HCT116 (cell line): Measurements from ENCODE around the gene GCNT2. TPM values are rescaled to one million over a fixed set of nuclear protein-coding genes. Genes with fewer than 3 reads are reported as not detected.
A peak's percentile ranks its signal among the peaks of the same experiment; 100 is the strongest.

Source experiments
- ATAC-seq: fragments of 200-7000 bp; cut with Tn5 transposase; 2 replicates; pipeline ENCODE4 v1.9.1; 2020; ENCODE audit warnings: mild to moderate bottlenecking, moderate library complexity
- BruUV-seq: library from RNA; stranded (reverse); fragments of 400-500 nt; replicated peaks from 2 replicates; lab custom pipeline; 2021; lab: Mats Ljungman, UMichigan
- CTCF ChIA-PET: fragments of 300-600 bp; sonication (Branson Sonifier 250); formaldehyde crosslinking; loops from one replicate; lab custom pipeline; 2021; ENCODE audit warnings: antibody characterized with exemption; lab: Charles Lee
- POLR2A ChIA-PET: fragments of 300-600, 350-600 bp; sonication (Branson Sonifier 250); formaldehyde crosslinking; loops from one replicate; lab custom pipeline; 2021; ENCODE audit warnings: antibody characterized with exemption; lab: Charles Lee
- RAD21 ChIA-PET, 2 experiments: fragments of 300-600 bp; sonication (Branson Sonifier 250); formaldehyde crosslinking; loops; one replicate each; lab custom pipeline; 2023; ENCODE audit warnings: low total read pairs in 2 of 2; ENCODE audit not compliant: uncharacterized antibody in 2 of 2, unreplicated experiment in 2 of 2, low non-redundant PET in 1 of 2; lab: Charles Lee
- DNase-seq: peaks from one replicate; pipeline ENCODE4 v3.0.0-alpha.2; 2010; ENCODE audit warnings: low read depth, low spot score
- H2AFZ ChIP-seq: fragments of 200-600 bp; shearing (Covaris generic), sonication (generic); 2 replicates; pipeline ENCODE4 v1.6.1; 2017; ENCODE audit warnings: low read depth, mixed run types, mixed read lengths, antibody characterized with exemption, low read length; ENCODE audit not compliant: poor library complexity, severe bottlenecking
- H3K27ac ChIP-seq: 2 replicates; pipeline ENCODE4 v1.5.1; 2012; ENCODE audit warnings: low read depth, low read length
- H3K27me3 ChIP-seq: fragments of 200-600 bp; sonication (generic); 2 replicates; pipeline ENCODE4 v1.6.1; 2016; ENCODE audit warnings: mixed run types, low read length, mixed read lengths; ENCODE audit not compliant: insufficient read depth
- H3K36me3 ChIP-seq, 2 experiments: fragments of 200-500 bp in 1 of 2; fragments of 200-600 bp in 1 of 2; sonication (Bioruptor generic) in 1 of 2; sonication (generic) in 1 of 2; 2 replicates each; pipeline versions ENCODE4 v1.5.1 to v1.6.1; 2014 to 2016; ENCODE audit warnings: low read length in 2 of 2, inconsistent platforms in 1 of 2, mixed read lengths in 1 of 2, mixed run types in 1 of 2; ENCODE audit not compliant: insufficient read depth in 2 of 2, control insufficient read depth in 1 of 2
- H3K4me1 ChIP-seq, 2 experiments: fragments of 200-600 bp in 1 of 2; sonication (generic) in 1 of 2; 2 replicates each; pipeline versions ENCODE4 v1.5.1 to v1.6.1; 2012 to 2017; ENCODE audit warnings: low read length in 2 of 2, inconsistent platforms in 1 of 2, mild to moderate bottlenecking in 1 of 2, mixed read lengths in 1 of 2, mixed run types in 1 of 2, moderate library complexity in 1 of 2; ENCODE audit not compliant: insufficient read depth in 2 of 2, control insufficient read depth in 1 of 2
- H3K4me2 ChIP-seq: fragments of 200-600 bp; sonication (generic); 2 replicates; pipeline ENCODE4 v1.6.1; 2017; ENCODE audit warnings: mixed run types, low read length, mixed read lengths
- H3K4me3 ChIP-seq, 2 experiments: fragments of 200-600 bp in 1 of 2; sonication (generic) in 1 of 2; replicated peaks in 1 of 2; 2 replicates each; pipeline ENCODE4 v1.5.1; 2011 to 2016; ENCODE audit warnings: low read length in 2 of 2, control low read depth in 1 of 2, low read depth in 1 of 2, mild to moderate bottlenecking in 1 of 2, mixed read lengths in 1 of 2, mixed run types in 1 of 2
- H3K79me2 ChIP-seq: fragments of 200-600 bp; sonication (generic); 2 replicates; pipeline ENCODE4 v1.6.1; 2017; ENCODE audit warnings: mild to moderate bottlenecking, mixed run types, low read length, moderate library complexity, mixed read lengths; ENCODE audit not compliant: insufficient read depth
- H3K9ac ChIP-seq: fragments of 200-600 bp; sonication (generic); 2 replicates; pipeline ENCODE4 v1.6.1; 2016; ENCODE audit warnings: low read length, mixed read lengths
- H3K9me2 ChIP-seq: fragments of 200-600 bp; sonication (generic), shearing (Covaris generic); 2 replicates; pipeline ENCODE4 v1.6.1; 2017; ENCODE audit warnings: mixed run types, mild to moderate bottlenecking, moderate library complexity; ENCODE audit not compliant: insufficient read depth
- H3K9me3 ChIP-seq, 2 experiments: fragments of 200-500 bp in 1 of 2; fragments of 200-600 bp in 1 of 2; sonication (Bioruptor generic) in 1 of 2; sonication (generic) in 1 of 2; 2 replicates each; pipeline ENCODE4 v1.6.1; 2014 to 2017; ENCODE audit warnings: low read length in 2 of 2, mixed read lengths in 2 of 2, inconsistent platforms in 1 of 2, low read depth in 1 of 2, mild to moderate bottlenecking in 1 of 2, mixed run types in 1 of 2, moderate library complexity in 1 of 2; ENCODE audit not compliant: control insufficient read depth in 1 of 2, insufficient read depth in 1 of 2
- H4K20me1 ChIP-seq: fragments of 200-600 bp; sonication (generic), shearing (Covaris generic); 2 replicates; pipeline ENCODE4 v1.6.1; 2017; ENCODE audit warnings: mixed run types, mild to moderate bottlenecking, moderate library complexity; ENCODE audit not compliant: insufficient read depth
- CEBPB ChIP-seq: IDR thresholded peaks from 2 replicates; pipeline ENCODE4 v1.6.1; 2012; ENCODE audit warnings: low read depth
- CTCF ChIP-seq, 3 experiments: fragments of 200-600 bp in 1 of 3; sonication (generic) in 1 of 3; IDR thresholded peaks in 2 of 3; conservative IDR thresholded peaks in 1 of 3; 2 replicates each; pipeline ENCODE4 v1.5.1; 2012 to 2017; ENCODE audit warnings: low read depth in 2 of 3, low read length in 2 of 3, antibody characterized with exemption in 1 of 3, borderline replicate concordance in 1 of 3, control low read depth in 1 of 3, mild to moderate bottlenecking in 1 of 3, mixed read lengths in 1 of 3, mixed run types in 1 of 3, moderate library complexity in 1 of 3; ENCODE audit not compliant: insufficient read depth in 1 of 3
- EGR1 ChIP-seq: IDR thresholded peaks from 2 replicates; pipeline ENCODE4 v1.6.1; 2012; ENCODE audit warnings: low read depth
- ELF1 ChIP-seq: IDR thresholded peaks from 2 replicates; pipeline ENCODE4 v1.6.1; 2012; ENCODE audit warnings: low read depth, borderline replicate concordance
- JUND ChIP-seq: IDR thresholded peaks from 2 replicates; pipeline ENCODE4 v1.6.1; 2012
- MAX ChIP-seq: IDR thresholded peaks from 2 replicates; pipeline ENCODE4 v1.6.1; 2012
- POLR2A ChIP-seq: IDR thresholded peaks from 2 replicates; pipeline ENCODE4 v1.7.0; 2011; ENCODE audit warnings: borderline replicate concordance; ENCODE audit not compliant: insufficient read depth, insufficient read length; ENCODE audit errors: extremely low read depth
- POLR2AphosphoS5 ChIP-seq: IDR thresholded peaks from 2 replicates; pipeline ENCODE4 v1.6.1; 2011; ENCODE audit warnings: mild to moderate bottlenecking, low read depth, low read length, moderate library complexity
- RAD21 ChIP-seq: IDR thresholded peaks from 2 replicates; pipeline ENCODE4 v1.6.1; 2012; ENCODE audit warnings: low read depth, mild to moderate bottlenecking
- SIN3A ChIP-seq: IDR thresholded peaks from 2 replicates; pipeline ENCODE4 v1.6.1; 2012; ENCODE audit warnings: low read depth
- SP1 ChIP-seq: IDR thresholded peaks from 2 replicates; pipeline ENCODE4 v1.6.1; 2012; ENCODE audit warnings: low read depth
- TCF7L2 ChIP-seq: IDR thresholded peaks from 2 replicates; pipeline ENCODE4 v1.7.0; 2011; ENCODE audit warnings: borderline replicate concordance, inconsistent platforms; ENCODE audit not compliant: insufficient read depth, insufficient read length; ENCODE audit errors: extremely low read depth
- ZFX ChIP-seq: fragments of 450-650 bp; IDR thresholded peaks from 2 replicates; pipeline ENCODE4 v1.6.1; 2017
- ZNF274 ChIP-seq: fragments of 200-500 bp; sonication (Bioruptor generic); IDR thresholded peaks from 2 replicates; pipeline ENCODE4 v1.6.1; 2014; ENCODE audit warnings: mild to moderate bottlenecking, low read depth, low read length, inconsistent platforms
- intact Hi-C: fragments of 100-400 bp; cut with micrococcal nuclease; formaldehyde crosslinking; loops from 2 replicates; pipeline ENCODE4 v1.10.0; 2022
- total RNA-seq: library from RNA; stranded (reverse); gene quantifications from one replicate; pipeline ENCODE4 v1.2.1, GENCODE V29; 2021; ENCODE audit not compliant: unreplicated experiment
- TF ChIP-seq, protein P1 (sequence below): IDR thresholded peaks from 2 replicates; pipeline ENCODE4 v1.6.1; 2012; ENCODE audit warnings: low read depth
- TF ChIP-seq, protein P2 (sequence below): IDR thresholded peaks from 2 replicates; pipeline ENCODE4 v1.6.1; 2011; ENCODE audit warnings: mild to moderate bottlenecking, low read length, moderate library complexity; ENCODE audit not compliant: insufficient replicate concordance; ENCODE audit errors: extremely low read depth

Gene GCNT2
- total RNA-seq, 1 experiment from 2014 or later = 0.74 TPM

GRCh38 chr6:10516953-10517352 is 4.2 kb upstream of the GCNT2 start (continued):
- TF ChIP-seq POLR2AphosphoS5 (no peak), ELF1 (no peak), SIN3A (no peak), ZFX (no peak), EGR1 (no peak), CEBPB (no peak), RAD21 (no peak), POLR2A (no peak)

GRCh38 chr6:10518557-10519407 is 2.4 kb upstream of the GCNT2 start:
- H2AFZ ChIP-seq = peak overlapping the region; percentile 91

More at GRCh38 chr6:10518557-10519407, 2.4 kb upstream of the GCNT2 start:
- Histone ChIP-seq H3K27me3 (no peaks in the 10 kb centered on the region), H3K36me3 (no peaks in the 10 kb centered on the region), H3K79me2 (no peaks in the 10 kb centered on the region), H4K20me1 (no peaks in the 10 kb centered on the region), H3K4me2 (no peak overlapping the region), H3K9me3 (no peaks in the 10 kb centered on the region), H3K9ac (no peak overlapping the region), H3K4me1 (peaks cover 7 to 21% of the 10 kb centered on the region in 2 experiments; a peak in 3 of 4 replicates), H3K4me3 (no peak overlapping the region), H3K27ac (no peak overlapping the region), H3K9me2 (no peaks in the 10 kb centered on the region)
- no peak for ATAC-seq
- CTCF ChIA-PET = no interaction called here
- no TSS peak for BruUV-seq
- TF ChIP-seq CTCF (IDR thresholded peaks at IDR 0.05 in 2 of 3, conservative IDR thresholded peaks at IDR 0.05 in 1 of 3; ENCODE audit: borderline replicate concordance in 1 of 3, insufficient read depth in 1 of 3, low read depth in 2 of 3, low read length in 2 of 3) (no peak), ELF1 (no peak), ZFX (no peak), SIN3A (no peak), JUND (no peak), SP1 (no peak), EGR1 (no peak), ZNF274 (no peak), RAD21 (no peak), TCF7L2 (no peak), MAX (no peak), CEBPB (no peak)
- TF ChIP-seq, protein P1, sequence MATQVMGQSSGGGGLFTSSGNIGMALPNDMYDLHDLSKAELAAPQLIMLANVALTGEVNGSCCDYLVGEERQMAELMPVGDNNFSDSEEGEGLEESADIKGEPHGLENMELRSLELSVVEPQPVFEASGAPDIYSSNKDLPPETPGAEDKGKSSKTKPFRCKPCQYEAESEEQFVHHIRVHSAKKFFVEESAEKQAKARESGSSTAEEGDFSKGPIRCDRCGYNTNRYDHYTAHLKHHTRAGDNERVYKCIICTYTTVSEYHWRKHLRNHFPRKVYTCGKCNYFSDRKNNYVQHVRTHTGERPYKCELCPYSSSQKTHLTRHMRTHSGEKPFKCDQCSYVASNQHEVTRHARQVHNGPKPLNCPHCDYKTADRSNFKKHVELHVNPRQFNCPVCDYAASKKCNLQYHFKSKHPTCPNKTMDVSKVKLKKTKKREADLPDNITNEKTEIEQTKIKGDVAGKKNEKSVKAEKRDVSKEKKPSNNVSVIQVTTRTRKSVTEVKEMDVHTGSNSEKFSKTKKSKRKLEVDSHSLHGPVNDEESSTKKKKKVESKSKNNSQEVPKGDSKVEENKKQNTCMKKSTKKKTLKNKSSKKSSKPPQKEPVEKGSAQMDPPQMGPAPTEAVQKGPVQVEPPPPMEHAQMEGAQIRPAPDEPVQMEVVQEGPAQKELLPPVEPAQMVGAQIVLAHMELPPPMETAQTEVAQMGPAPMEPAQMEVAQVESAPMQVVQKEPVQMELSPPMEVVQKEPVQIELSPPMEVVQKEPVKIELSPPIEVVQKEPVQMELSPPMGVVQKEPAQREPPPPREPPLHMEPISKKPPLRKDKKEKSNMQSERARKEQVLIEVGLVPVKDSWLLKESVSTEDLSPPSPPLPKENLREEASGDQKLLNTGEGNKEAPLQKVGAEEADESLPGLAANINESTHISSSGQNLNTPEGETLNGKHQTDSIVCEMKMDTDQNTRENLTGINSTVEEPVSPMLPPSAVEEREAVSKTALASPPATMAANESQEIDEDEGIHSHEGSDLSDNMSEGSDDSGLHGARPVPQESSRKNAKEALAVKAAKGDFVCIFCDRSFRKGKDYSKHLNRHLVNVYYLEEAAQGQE = no peak
- TF ChIP-seq, protein P2, sequence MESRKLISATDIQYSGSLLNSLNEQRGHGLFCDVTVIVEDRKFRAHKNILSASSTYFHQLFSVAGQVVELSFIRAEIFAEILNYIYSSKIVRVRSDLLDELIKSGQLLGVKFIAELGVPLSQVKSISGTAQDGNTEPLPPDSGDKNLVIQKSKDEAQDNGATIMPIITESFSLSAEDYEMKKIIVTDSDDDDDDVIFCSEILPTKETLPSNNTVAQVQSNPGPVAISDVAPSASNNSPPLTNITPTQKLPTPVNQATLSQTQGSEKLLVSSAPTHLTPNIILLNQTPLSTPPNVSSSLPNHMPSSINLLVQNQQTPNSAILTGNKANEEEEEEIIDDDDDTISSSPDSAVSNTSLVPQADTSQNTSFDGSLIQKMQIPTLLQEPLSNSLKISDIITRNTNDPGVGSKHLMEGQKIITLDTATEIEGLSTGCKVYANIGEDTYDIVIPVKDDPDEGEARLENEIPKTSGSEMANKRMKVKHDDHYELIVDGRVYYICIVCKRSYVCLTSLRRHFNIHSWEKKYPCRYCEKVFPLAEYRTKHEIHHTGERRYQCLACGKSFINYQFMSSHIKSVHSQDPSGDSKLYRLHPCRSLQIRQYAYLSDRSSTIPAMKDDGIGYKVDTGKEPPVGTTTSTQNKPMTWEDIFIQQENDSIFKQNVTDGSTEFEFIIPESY = no peak
- RAD21 ChIA-PET = no interaction called here
- intact Hi-C loops = no loop called here
- DNase-seq = no peak
- POLR2A ChIA-PET = no interaction called here
